Activated CD8-positive, alpha-beta memory T cell treated with anti-CD3 and anti-CD28 coated beads for 48 hours (primary cell): Measurements from ENCODE around the gene HOOK1.
"Not testable (repeated sequence)": the region's sequence is repeated elsewhere in the genome, so short reads cannot be mapped to it uniquely, and the experiment has no call there.

Experiments
- DNase-seq, 3 experiments: peaks; one replicate each; pipeline ENCODE4 v3.0.0-alpha.2; 2020; ENCODE audit warnings: low read depth in 2 of 3, low spot score in 2 of 3

Gene HOOK1

GRCh38 chr1:59819566-59820438 is 5.1 kb downstream of the HOOK1 start:
- DNase-seq: no peak

DNA sequence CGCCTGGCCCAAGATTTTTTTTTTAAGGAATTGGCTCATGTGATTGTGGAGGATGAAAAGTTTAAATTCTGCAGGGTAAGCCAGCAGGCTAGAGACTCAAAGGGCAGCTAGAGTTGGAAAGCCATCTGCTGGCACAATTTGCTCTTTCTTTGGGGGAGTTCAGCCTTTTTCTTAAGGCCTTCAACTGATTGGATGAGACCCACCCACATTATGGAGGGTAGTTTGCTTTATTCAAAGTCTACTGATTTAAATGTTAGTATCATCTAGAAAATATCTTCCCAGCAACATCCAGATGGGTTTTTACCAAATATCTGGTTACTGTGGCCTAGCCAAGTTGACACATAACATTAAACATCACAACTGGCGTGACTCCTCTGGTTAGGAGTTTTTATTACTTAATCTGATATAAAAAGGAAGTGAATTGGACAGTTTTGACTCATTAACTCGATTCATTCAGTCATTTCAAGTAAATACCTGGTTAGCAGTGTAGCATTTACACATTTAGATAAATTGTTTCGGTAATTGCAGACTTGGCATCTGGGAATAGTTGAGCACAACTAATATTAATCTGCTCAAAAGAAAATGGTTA is 12.4 kb downstream of the HOOK1 start:
- DNase-seq: no peak

- no peak for DNase-seq
Observed at GRCh38 chr1:59828160-59828559, 13.4 kb downstream of the HOOK1 start.

GRCh38 chr1:59831529-59831928 is 16.8 kb downstream of the HOOK1 start:
- DNase-seq: no peak

DNA sequence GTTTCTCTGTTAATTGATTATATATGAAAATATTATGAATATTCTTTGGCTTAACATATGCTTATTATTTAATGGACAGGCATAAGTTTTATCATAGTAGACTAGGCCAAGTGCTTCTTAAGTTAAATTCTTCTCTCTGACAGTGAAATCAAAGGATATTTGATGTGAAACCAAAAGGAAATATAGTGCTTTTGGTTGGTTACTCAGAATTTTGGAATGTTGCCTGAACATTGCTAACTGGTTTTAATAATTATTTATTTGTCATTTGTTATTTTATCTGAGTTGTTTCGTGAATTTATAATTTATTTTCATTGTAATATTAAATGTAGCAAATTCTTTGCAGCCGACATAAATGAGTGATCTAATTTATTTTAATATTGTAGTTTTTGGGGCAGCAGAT is 18.3 kb downstream of the HOOK1 start:
- DNase-seq: no peak

- DNase-seq: no peak
Observed at GRCh38 chr1:59833991-59834390, 19.2 kb downstream of the HOOK1 start.

DNA sequence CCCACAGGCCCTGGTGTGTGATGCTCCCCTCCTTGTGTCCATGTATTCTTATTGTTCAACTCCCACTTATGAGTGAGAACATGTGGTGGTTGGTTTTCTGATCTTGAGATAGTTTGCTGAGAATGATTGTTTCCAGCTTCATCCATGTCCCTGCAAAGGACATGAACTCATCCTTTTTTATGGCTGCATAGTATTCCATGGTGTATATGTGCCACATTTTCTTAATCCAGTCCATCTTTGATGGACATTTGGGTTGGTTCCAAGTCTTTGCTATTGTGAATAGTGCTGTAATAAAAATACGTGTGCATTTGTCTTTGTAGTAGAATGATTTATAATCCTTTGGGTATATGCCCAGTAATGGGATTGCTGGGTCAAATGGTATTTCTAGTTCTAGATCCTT is 23.1 kb downstream of the HOOK1 start:
- DNase-seq: not testable (repeated sequence)

DNA sequence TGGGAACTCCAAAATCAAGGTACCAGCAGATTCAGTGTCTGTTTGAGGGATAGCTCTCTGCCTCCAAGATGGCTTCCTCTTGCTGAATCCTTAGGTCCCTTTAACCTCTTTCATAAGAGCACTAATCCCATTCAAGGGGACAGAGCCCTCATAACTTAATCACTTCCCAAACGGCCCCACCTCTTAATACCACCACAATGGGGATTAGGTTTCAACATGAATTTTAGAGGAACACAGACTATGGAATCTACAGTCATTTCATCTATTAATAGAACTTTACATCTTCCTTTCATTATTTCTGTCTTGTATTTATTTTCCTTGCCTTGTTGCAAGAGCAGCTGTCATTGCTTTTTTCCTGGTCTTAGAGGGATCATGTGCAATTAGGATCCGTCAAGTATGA is 30.3 kb downstream of the HOOK1 start:
- DNase-seq: no peak

DNA sequence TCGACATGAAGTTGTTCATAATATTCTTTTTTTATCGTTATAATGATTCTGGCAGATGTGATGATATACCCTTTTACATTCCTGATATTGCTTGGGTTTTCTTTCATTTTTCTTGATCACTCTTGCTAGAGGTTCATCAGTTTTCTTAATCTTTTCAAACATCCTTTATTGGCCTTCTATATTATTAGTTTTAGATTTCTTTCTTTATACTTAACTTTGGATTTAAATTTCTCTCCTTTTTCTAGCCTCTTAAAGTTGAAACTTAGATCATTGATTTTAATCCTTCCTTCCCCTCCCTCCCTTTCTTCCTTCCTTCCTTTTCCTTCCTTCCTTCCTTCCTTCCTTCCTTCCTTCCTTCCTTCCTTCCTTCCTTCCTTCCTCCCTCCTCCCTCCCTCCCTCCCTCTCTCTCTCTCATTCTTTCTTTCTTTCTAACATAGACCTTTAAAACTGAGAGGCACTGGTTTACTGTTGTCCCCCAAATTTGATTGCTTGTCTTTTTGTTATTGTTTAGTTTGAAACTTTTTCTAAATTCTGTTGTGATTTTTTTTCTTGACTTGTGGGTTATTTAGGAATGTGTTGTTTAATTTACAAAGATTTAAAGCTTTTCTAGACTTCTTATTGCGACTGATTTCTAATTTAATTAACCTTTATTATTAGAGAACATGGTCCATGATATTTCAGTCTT is 31.6 kb downstream of the HOOK1 start:
- no peak for DNase-seq

- DNase-seq: no peak
Observed at GRCh38 chr1:59846895-59847282, 32.1 kb downstream of the HOOK1 start.

- no peak for DNase-seq
Observed at GRCh38 chr1:59852117-59852516, 37.4 kb downstream of the HOOK1 start.

DNA sequence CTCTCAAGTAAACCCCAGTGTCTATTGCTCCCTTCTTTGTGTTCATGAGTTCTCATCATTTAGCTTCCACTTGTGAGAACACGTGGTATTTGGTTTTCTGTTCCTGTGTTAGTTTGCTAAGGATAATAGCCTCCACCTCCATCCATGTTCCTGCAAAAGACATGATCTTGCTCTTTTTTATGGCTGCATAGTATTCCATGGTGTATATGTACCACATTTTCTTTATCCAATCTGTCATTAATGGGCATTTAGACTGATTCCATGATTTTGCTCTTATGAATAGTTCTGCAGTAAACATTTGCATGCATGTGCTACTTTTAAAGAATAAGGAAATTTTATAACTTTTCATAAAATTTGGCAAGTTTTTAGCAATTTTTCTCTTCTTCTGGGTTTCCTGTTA is 40.5 kb downstream of the HOOK1 start:
- DNase-seq: not testable (repeated sequence)

GRCh38 chr1:59856725-59857338 is 42.1 kb downstream of the HOOK1 start:
- DNase-seq: no peak

DNA sequence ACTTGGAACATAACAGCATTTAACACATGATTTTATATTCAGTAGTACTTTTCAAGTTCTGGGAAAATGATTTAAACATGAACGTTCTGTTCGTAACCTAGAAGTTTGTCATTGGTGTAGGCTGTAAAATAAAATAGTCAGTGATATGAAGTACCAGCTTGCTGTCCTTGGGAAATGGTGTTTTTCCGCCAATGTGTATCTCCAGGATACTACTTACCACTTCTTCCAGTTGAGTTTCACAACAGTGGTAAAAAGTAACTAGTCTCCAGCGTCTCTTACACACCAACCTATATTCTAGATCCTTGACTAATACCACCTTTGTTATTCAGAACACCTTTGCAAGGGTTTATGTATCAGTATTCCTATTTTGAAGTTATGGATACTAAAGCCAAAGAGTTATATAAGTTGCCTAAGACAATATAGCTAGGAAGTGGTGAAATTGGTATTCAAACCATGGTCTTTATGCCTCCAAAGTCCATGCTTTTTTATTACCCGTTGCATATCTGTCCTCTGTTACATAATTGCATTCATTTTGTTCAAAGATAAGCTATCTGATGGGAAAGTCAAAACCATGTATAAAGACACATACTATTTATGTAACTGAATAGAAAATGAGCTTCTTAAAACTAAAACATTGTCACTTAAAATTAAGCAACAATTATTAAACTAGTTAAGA is 43.1 kb downstream of the HOOK1 start:
- no peak for DNase-seq

DNA sequence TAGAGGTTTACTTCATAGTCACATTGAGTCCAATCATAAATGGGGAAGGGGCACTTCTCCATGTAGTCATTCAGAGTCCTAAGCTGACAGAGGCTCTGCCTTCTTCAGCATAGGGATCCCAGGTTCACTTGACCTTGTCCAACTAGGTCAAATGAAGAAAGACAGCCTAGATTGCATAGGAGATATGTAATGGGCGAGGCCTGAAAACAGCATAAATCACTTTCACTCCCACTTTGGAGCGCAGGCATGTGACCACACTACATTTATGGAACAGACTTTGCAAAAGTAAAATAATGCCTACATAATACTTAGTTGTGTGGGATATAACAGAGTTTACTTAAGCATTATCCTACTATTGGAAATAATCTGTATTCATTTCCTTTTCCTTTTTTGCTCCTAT is 51.7 kb downstream of the HOOK1 start:
- no peak for DNase-seq

DNA sequence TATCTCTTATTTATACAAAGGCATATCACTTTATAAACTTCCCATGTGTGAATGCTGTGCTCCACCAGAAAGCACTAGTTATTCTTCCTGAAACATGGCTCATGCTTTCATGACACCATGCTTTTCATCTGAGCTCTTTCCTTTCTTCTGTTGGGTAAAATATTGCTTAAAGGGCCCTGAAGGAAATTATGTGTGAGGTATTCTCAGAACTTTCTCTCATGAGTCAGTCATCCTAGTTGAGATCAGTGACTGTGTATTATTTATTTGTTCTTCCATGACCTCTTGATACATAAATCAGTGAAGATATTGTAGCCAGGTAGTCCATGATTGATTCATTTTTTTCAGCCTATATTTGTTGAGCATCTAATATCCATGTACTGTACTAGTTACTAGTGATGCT is 57.0 kb downstream of the HOOK1 start:
- DNase-seq: no peak

DNA sequence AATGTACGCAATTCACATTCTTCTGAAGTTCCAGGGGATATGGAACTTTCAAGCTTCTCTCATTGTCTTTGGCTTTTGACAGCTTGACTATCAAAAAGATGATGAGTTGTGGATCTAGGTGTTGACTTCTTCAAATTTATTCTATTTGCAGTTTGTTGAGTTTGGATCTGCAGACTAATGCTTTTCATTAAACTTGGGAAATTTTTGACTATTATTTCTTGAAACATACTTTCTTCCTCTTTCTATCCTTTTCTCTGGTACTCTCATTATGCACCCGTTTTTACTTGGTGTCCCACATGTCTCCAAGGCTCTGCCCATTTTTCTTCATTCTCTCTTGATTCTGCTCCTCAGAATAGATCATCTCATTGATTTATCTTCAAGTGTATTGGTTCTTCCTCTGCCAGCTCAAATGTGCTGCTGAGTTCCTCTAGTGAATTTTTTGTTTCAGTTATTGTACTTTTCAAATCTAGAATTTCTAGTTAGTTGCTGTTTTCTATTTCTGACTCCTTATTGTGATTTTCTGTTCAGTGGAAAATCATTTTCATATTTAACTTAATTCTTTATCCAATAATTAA is 62.4 kb downstream of the HOOK1 start:
- no peak for DNase-seq

GRCh38 chr1:59878370-59878769 is 63.6 kb downstream of the HOOK1 start:
- DNase-seq: no peak

- no peak for DNase-seq
Observed at GRCh38 chr1:59879574-59879973, 64.8 kb downstream of the HOOK1 start.

GRCh38 chr1:59879996-59880505 is 65.3 kb downstream of the HOOK1 start:
- no peak for DNase-seq

GRCh38 chr1:59880735-59881134 is 66.0 kb downstream of the HOOK1 start:
- no peak for DNase-seq
